Body of pancreas (tissue), 4 donors: Measurements from ENCODE around the gene MTR. TPM values are rescaled to one million over a fixed set of nuclear protein-coding genes. Genes with fewer than 3 reads are reported as not detected.
A peak's percentile ranks its signal among the peaks of the same experiment; 100 is the strongest.

Source experiments
- ATAC-seq: fragments of 150-250 bp; one replicate; pipeline ENCODE4 v1.9.1; 2016
- DNase-seq, 4 donors: peaks; one replicate each; pipeline ENCODE4 v3.0.0-alpha.2; 2019
- H3K27ac ChIP-seq, 4 donors: fragments of 200-600 bp; sonication (generic); 1 replicate in 3 of 4; 2 replicates in 1 of 4; pipeline versions ENCODE4 v1.5.1 to v1.6.1; 2016 to 2019; ENCODE audit warnings: mild to moderate bottlenecking in 1 of 4, mixed read lengths in 1 of 4, moderate library complexity in 1 of 4
- H3K27me3 ChIP-seq, 2 donors: fragments of 200-600 bp; sonication (generic); one replicate each; pipeline ENCODE4 v1.6.0; 2016; ENCODE audit warnings: mild to moderate bottlenecking in 1 of 2
- H3K36me3 ChIP-seq, 2 donors: fragments of 200-600 bp; sonication (generic); replicated peaks in 1 of 2; 2 replicates each; pipeline ENCODE4 v1.5.1; 2016; ENCODE audit warnings: low read depth in 2 of 2; ENCODE audit not compliant: insufficient read depth in 1 of 2
- H3K4me1 ChIP-seq: fragments of 200-600 bp; sonication (generic); one replicate; pipeline ENCODE4 v1.6.0; 2016
- H3K4me3 ChIP-seq, 2 donors: fragments of 200-600 bp; sonication (generic); 1 replicate in 1 of 2; 2 replicates in 1 of 2; pipeline ENCODE4 v1.5.1; 2016 to 2019
- H3K9me3 ChIP-seq, 3 donors: fragments of 200-600 bp; sonication (generic); 1 replicate in 2 of 3; 2 replicates in 1 of 3; pipeline ENCODE4 v1.5.1; 2016
- POLR2A ChIP-seq, 3 donors: fragments of 450-650 bp; IDR thresholded peaks; one replicate each; pipeline ENCODE4 v1.6.1; 2016; ENCODE audit warnings: antibody characterized with exemption in 3 of 3, mild to moderate bottlenecking in 2 of 3
- WGBS, 2 donors: methylation state at CpG; one replicate each; pipeline ENCODE4 v1.1.5; 2017; 5-methylcytosine and 5-hydroxymethylcytosine counted together
- intact Hi-C: fragments of 100-400 bp; cut with DNase I; formaldehyde crosslinking; loops from one replicate; pipeline ENCODE4 v1.15.1; 2023
- total RNA-seq, 2 donors: library from RNA; depleted of rRNA; stranded (reverse); fragments of >200 nt; gene quantifications; one replicate each; pipeline ENCODE4 v1.1.0, GENCODE V29; 2016
- TF ChIP-seq, protein P1 (sequence below), 7 experiments: fragments of 450-650 bp in 4 of 7; fragments of 200-600 bp in 3 of 7; sonication (generic) in 3 of 7; IDR thresholded peaks; one replicate each; pipeline ENCODE4 v1.5.1; 2016 to 2019; ENCODE audit warnings: antibody characterized with exemption in 7 of 7

The MTR gene
- total RNA-seq, 2 donors from 2014 or later, result 26.7 to 29.8 TPM

- no peaks in the 10 kb centered on the region for H3K27me3 ChIP-seq
- 63 to 73% methylated on average over 14 of the region's 14 CpGs for WGBS, 2 donors
- intact Hi-C loops, result no loop called here
- no peak for ATAC-seq
- H3K9me3 ChIP-seq, result no peaks in the 10 kb centered on the region
- H3K4me3 ChIP-seq, result no peak overlapping the region
- H3K27ac ChIP-seq, result peak overlapping the region; percentile 45 to 83 (median 68)
- peaks cover 52% of the 10 kb centered on the region for H3K4me1 ChIP-seq
- no peaks in the 10 kb centered on the region for H3K36me3 ChIP-seq
- DNase-seq, result no peak
- TF ChIP-seq POLR2A (IDR thresholded peaks at IDR 0.05), result no peak
- TF ChIP-seq, protein P1, sequence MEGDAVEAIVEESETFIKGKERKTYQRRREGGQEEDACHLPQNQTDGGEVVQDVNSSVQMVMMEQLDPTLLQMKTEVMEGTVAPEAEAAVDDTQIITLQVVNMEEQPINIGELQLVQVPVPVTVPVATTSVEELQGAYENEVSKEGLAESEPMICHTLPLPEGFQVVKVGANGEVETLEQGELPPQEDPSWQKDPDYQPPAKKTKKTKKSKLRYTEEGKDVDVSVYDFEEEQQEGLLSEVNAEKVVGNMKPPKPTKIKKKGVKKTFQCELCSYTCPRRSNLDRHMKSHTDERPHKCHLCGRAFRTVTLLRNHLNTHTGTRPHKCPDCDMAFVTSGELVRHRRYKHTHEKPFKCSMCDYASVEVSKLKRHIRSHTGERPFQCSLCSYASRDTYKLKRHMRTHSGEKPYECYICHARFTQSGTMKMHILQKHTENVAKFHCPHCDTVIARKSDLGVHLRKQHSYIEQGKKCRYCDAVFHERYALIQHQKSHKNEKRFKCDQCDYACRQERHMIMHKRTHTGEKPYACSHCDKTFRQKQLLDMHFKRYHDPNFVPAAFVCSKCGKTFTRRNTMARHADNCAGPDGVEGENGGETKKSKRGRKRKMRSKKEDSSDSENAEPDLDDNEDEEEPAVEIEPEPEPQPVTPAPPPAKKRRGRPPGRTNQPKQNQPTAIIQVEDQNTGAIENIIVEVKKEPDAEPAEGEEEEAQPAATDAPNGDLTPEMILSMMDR (IDR thresholded peaks at IDR 0.05), result no peak
These were observed 34.1 kb upstream of the MTR start for GRCh38 chr1:236760986-236761385.

GRCh38 chr1:236761397-236762132 is 33.5 kb upstream of the MTR start:
- ATAC-seq (peak; percentile 77), DNase-seq (peak; percentile 23 to 59 (median 53))
- 46 to 51% methylated on average over 5 of the region's 5 CpGs for WGBS, 2 donors
- Histone ChIP-seq H3K27me3 (no peaks in the 10 kb centered on the region), H3K4me3 (no peak overlapping the region), H3K36me3 (no peaks in the 10 kb centered on the region), H3K9me3 (no peaks in the 10 kb centered on the region), H3K4me1 (peaks cover 58% of the 10 kb centered on the region), H3K27ac (peak overlapping the region; percentile 60 to 83 (median 70))
- intact Hi-C loops, result no loop called here
- TF ChIP-seq, protein P1 (IDR thresholded peaks at IDR 0.05), result no peak
- no peak for TF ChIP-seq POLR2A (IDR thresholded peaks at IDR 0.05)

GRCh38 chr1:236762410-236762809 is 32.7 kb upstream of the MTR start:
- no peak for DNase-seq
- ATAC-seq, result no peak
- no peaks in the 10 kb centered on the region for H3K36me3 ChIP-seq
- WGBS, 2 donors, result 73 to 81% methylated on average over 15 of the region's 15 CpGs
- peaks cover 66% of the 10 kb centered on the region for H3K4me1 ChIP-seq
- no peak for TF ChIP-seq POLR2A (IDR thresholded peaks at IDR 0.05)
- TF ChIP-seq, protein P1 (IDR thresholded peaks at IDR 0.05), result no peak
- intact Hi-C loops, result no loop called here
- peak overlapping the region; percentile 54 to 83 (median 70) for H3K27ac ChIP-seq
- H3K4me3 ChIP-seq, result no peak overlapping the region
- H3K27me3 ChIP-seq, result no peaks in the 10 kb centered on the region
- H3K9me3 ChIP-seq, result no peaks in the 10 kb centered on the region

GRCh38 chr1:236765831-236766230 is 29.3 kb upstream of the MTR start:
- Histone ChIP-seq H3K9me3 (no peaks in the 10 kb centered on the region), H3K4me3 (no peak overlapping the region), H3K27me3 (no peaks in the 10 kb centered on the region), H3K36me3 (no peaks in the 10 kb centered on the region), H3K4me1 (peaks cover 56% of the 10 kb centered on the region), H3K27ac (peak overlapping the region in 2 of 4 donors; percentile 8 to 47)
- ATAC-seq (no peak), DNase-seq (no peak)
- intact Hi-C loops, result no loop called here
- TF ChIP-seq, protein P1 (IDR thresholded peaks at IDR 0.05), result no peak
- TF ChIP-seq POLR2A (IDR thresholded peaks at IDR 0.05), result no peak
- WGBS, 2 donors, result 28% methylated on average over 6 of the region's 6 CpGs

DNA sequence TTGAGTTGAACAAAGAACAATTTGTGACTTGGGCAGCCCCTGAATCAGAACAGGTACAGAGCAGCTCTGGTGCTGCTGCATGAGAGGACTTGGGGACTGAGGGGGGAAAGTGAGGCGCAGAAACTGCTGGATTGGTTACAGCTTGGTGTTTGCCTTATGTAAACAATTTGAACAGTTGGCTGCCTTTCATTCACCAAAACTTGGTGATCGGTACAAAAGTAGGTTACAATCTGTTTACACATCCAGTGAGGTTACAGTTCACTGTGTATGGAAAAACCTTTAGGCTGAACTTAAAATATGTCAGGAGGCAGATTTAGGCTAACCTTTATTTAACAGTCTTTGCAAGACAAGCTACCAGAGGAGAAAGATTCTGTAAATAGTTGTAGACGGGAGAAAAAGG is 28.6 kb upstream of the MTR start:
- H3K4me3 ChIP-seq, result no peak overlapping the region
- peaks cover 50% of the 10 kb centered on the region for H3K4me1 ChIP-seq
- H3K27me3 ChIP-seq, result no peaks in the 10 kb centered on the region
- 20 to 33% methylated on average over 3 of the region's 3 CpGs for WGBS, 2 donors
- peak in 2 of 4 donors; percentile 11 to 19 for DNase-seq
- H3K27ac ChIP-seq, result peak overlapping the region in 2 of 4 donors; percentile 8 to 47
- intact Hi-C loops, result no loop called here
- peak; percentile 28 for ATAC-seq
- no peaks in the 10 kb centered on the region for H3K9me3 ChIP-seq
- TF ChIP-seq, protein P1 (IDR thresholded peaks at IDR 0.05), result no peak
- TF ChIP-seq POLR2A (IDR thresholded peaks at IDR 0.05), result no peak
- H3K36me3 ChIP-seq, result no peaks in the 10 kb centered on the region
